Mucosa of descending colon (tissue), 3 donors: Measurements from ENCODE around the gene MNDA. TPM values are rescaled to one million over a fixed set of nuclear protein-coding genes. Genes with fewer than 3 reads are reported as not detected.

Experiments used
- ATAC-seq: fragments of 200-7000 bp; cut with Tn5 transposase; one replicate; pipeline ENCODE4 v1.9.1; 2020; ENCODE audit warnings: mild to moderate bottlenecking, moderate library complexity
- DNase-seq, 3 donors: peaks; one replicate each; pipeline ENCODE4 v3.0.0-alpha.2; 2020
- H3K36me3 ChIP-seq: fragments of 200-600 bp; one replicate; pipeline ENCODE4 v1.8.0; 2021; ENCODE audit warnings: low read depth, mild to moderate bottlenecking
- H3K4me1 ChIP-seq: fragments of 200-600 bp; one replicate; pipeline ENCODE4 v1.8.0; 2021; ENCODE audit warnings: low read depth, mild to moderate bottlenecking
- H3K4me3 ChIP-seq: fragments of 200-600 bp; one replicate; pipeline ENCODE4 v1.8.0; 2021; ENCODE audit warnings: mild to moderate bottlenecking
- H3K9me3 ChIP-seq: fragments of 200-600 bp; one replicate; pipeline ENCODE4 v1.8.0; 2021; ENCODE audit warnings: mild to moderate bottlenecking
- CTCF ChIP-seq: fragments of 200-600 bp; IDR thresholded peaks from one replicate; pipeline ENCODE4 v1.8.0; 2022; ENCODE audit warnings: antibody characterized with exemption, mild to moderate bottlenecking
- intact Hi-C, 2 donors: fragments of 100-400 bp; cut with DNase I in 1 of 2; cut with micrococcal nuclease in 1 of 2; formaldehyde crosslinking; loops; one replicate each; pipeline versions ENCODE4 v1.11.0 to v1.11.1; 2022; cut with DNase I, micrococcal nuclease
- total RNA-seq, 3 donors: library from RNA; stranded (reverse); fragmentation: NEBNext Ultra II Directional in 2 of 3; extraction: Animal tissue kit (Norgen Biotek cat#: 25700) in 2 of 3; gene quantifications; one replicate each; pipeline versions ENCODE4 v1.2.1 to v1.2.4, GENCODE V29; 2021 to 2023
- donor health status: DM: no; HTN: no; CAD: no; lungs with moderate emphysema.
- donor health status: DM: no; HTN: no; CAD: no.
- donor health status: DM: no; HTN: yes; CAD: no.

Gene MNDA
- total RNA-seq, 3 donors from 2014 or later: 1.2 to 5.7 (median 3.8) TPM

- intact Hi-C loops: no loop called here
- Histone ChIP-seq H3K4me3 (no peak overlapping the region), H3K4me1 (no peaks in the 10 kb centered on the region), H3K36me3 (no peaks in the 10 kb centered on the region), H3K9me3 (peaks cover 5% of the 10 kb centered on the region)
- ATAC-seq (no peak), DNase-seq (no peak)
- no peak for TF ChIP-seq CTCF
Observed at GRCh38 chr1:158818975-158819431, 12.1 kb upstream of the MNDA start.

GRCh38 chr1:158819461-158820443 lies 11.4 kb upstream of the MNDA start:
- DNase-seq: no peak
- no peak for TF ChIP-seq CTCF
- H3K4me3 ChIP-seq: no peak overlapping the region
- no peaks in the 10 kb centered on the region for H3K4me1 ChIP-seq
- peaks cover 7% of the 10 kb centered on the region for H3K9me3 ChIP-seq
- no peaks in the 10 kb centered on the region for H3K36me3 ChIP-seq
- peak; percentile 54 for ATAC-seq
- intact Hi-C loops: no loop called here

GRCh38 chr1:158821723-158822122 lies 9.4 kb upstream of the MNDA start:
- TF ChIP-seq CTCF: no peak
- intact Hi-C loops: no loop called here
- no peak for DNase-seq
- H3K4me3 ChIP-seq: no peak overlapping the region
- ATAC-seq: no peak
- H3K4me1 ChIP-seq: no peaks in the 10 kb centered on the region
- H3K9me3 ChIP-seq: peaks cover 7% of the 10 kb centered on the region
- H3K36me3 ChIP-seq: no peaks in the 10 kb centered on the region

- Histone ChIP-seq H3K4me3 (no peak overlapping the region), H3K9me3 (peaks cover 16% of the 10 kb centered on the region), H3K4me1 (no peaks in the 10 kb centered on the region), H3K36me3 (no peaks in the 10 kb centered on the region)
- no peak for ATAC-seq
- intact Hi-C loops: no loop called here
- TF ChIP-seq CTCF: no peak
- DNase-seq: no peak
Observed at GRCh38 chr1:158830074-158830677, 975 bp upstream of the MNDA start.

- H3K4me1 ChIP-seq: no peaks in the 10 kb centered on the region
- ATAC-seq (no peak), DNase-seq (no peak)
- no peak for TF ChIP-seq CTCF
- H3K4me3 ChIP-seq: no peak overlapping the region
- intact Hi-C loops: no loop called here
- peaks cover 12% of the 10 kb centered on the region for H3K9me3 ChIP-seq
- no peaks in the 10 kb centered on the region for H3K36me3 ChIP-seq
Observed at GRCh38 chr1:158833264-158833663, 2.1 kb downstream of the MNDA start.
